ENCODE measurements around the gene LRP4. TPM values are rescaled to one million over a fixed set of nuclear protein-coding genes. Genes with fewer than 3 reads are reported as not detected.

The LRP4 gene
- total and polyA plus RNA-seq, 3 donors from 2014 or later: 4.9 to 8.1 (median 7.8) TPM

GRCh38 chr11:46949297-46949696 lies 30.9 kb upstream of the LRP4 start:
- H3K27ac ChIP-seq: no peak overlapping the region
- no peaks in the 10 kb centered on the region for H3K9me3 ChIP-seq
- intact Hi-C loops (cut with DNase I; ENCODE audit: low total_unique reads): no loop called here
- H3K4me1 ChIP-seq: no peaks in the 10 kb centered on the region
- 85 to 96% methylated on average over 1 of the region's 1 CpG for WGBS, 2 donors
- TF ChIP-seq POLR2A (IDR thresholded peaks at IDR 0.05): no peak
- TF ChIP-seq, protein P1, sequence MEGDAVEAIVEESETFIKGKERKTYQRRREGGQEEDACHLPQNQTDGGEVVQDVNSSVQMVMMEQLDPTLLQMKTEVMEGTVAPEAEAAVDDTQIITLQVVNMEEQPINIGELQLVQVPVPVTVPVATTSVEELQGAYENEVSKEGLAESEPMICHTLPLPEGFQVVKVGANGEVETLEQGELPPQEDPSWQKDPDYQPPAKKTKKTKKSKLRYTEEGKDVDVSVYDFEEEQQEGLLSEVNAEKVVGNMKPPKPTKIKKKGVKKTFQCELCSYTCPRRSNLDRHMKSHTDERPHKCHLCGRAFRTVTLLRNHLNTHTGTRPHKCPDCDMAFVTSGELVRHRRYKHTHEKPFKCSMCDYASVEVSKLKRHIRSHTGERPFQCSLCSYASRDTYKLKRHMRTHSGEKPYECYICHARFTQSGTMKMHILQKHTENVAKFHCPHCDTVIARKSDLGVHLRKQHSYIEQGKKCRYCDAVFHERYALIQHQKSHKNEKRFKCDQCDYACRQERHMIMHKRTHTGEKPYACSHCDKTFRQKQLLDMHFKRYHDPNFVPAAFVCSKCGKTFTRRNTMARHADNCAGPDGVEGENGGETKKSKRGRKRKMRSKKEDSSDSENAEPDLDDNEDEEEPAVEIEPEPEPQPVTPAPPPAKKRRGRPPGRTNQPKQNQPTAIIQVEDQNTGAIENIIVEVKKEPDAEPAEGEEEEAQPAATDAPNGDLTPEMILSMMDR (IDR thresholded peaks at IDR 0.05): no peak
- H3K27me3 ChIP-seq: no peaks in the 10 kb centered on the region
- DNase-seq: no peak
- no peak overlapping the region for H3K4me3 ChIP-seq
- no peaks in the 10 kb centered on the region for H3K36me3 ChIP-seq (ENCODE audit: low read depth, missing control alignments)

DNA sequence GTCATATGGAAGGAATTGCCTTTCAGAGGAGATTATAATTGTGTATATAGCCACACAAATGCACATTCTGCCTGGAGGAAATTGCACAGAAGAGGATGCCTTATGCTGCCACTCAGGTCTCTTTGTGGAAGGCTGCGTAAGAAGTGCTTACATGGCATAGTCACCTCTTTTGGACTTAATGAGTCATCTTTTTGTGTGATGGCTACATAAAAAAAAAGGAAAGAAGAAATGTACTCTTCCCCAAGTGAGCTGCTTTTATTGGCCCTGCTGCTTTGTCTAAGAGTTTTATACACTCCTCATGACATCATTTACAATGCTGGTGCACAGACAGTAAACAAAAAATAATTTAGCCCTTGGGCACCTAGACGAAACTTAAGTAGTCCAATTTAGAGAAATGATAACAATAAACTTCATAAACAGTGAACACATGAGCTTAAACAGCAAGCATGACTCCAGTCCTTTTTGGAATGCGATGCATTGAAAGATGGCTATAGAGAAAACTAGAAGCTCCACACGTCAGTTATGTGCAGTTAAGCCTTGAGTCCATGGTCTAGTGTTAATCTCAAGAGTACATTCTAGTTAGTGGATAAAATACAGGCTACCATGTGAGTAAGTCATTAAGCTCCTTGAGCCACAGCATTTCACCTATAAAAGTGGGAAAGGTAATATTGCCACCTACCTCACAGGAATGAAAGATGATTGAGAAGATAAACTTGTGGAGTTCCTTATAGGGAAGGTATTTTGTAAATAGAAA lies 30.2 kb upstream of the LRP4 start:
- intact Hi-C loops (cut with DNase I; ENCODE audit: low total_unique reads): no loop called here
- H3K27ac ChIP-seq: no peak overlapping the region
- H3K9me3 ChIP-seq: no peaks in the 10 kb centered on the region
- no peak overlapping the region for H3K4me3 ChIP-seq
- WGBS, 2 donors: 89 to 95% methylated on average over 4 of the region's 4 CpGs
- H3K27me3 ChIP-seq: no peaks in the 10 kb centered on the region
- H3K4me1 ChIP-seq: no peaks in the 10 kb centered on the region
- no peak for DNase-seq
- no peak for TF ChIP-seq POLR2A (IDR thresholded peaks at IDR 0.05)
- H3K36me3 ChIP-seq (ENCODE audit: low read depth, missing control alignments): no peaks in the 10 kb centered on the region

- DNase-seq: no peak
- Histone ChIP-seq H3K4me1 (no peaks in the 10 kb centered on the region), H3K4me3 (no peak overlapping the region), H3K36me3 (ENCODE audit: low read depth, missing control alignments) (no peaks in the 10 kb centered on the region), H3K9me3 (no peaks in the 10 kb centered on the region), H3K27ac (no peak overlapping the region), H3K27me3 (no peaks in the 10 kb centered on the region)
- TF ChIP-seq POLR2A (IDR thresholded peaks at IDR 0.05): no peak
- TF ChIP-seq, protein P1 (IDR thresholded peaks at IDR 0.05): no peak
- intact Hi-C loops (cut with DNase I; ENCODE audit: low total_unique reads): no loop called here
- 70 to 73% methylated on average over 3 of the region's 3 CpGs for WGBS, 2 donors
Observed at GRCh38 chr11:46947399-46948077, 29.2 kb upstream of the LRP4 start.

DNA sequence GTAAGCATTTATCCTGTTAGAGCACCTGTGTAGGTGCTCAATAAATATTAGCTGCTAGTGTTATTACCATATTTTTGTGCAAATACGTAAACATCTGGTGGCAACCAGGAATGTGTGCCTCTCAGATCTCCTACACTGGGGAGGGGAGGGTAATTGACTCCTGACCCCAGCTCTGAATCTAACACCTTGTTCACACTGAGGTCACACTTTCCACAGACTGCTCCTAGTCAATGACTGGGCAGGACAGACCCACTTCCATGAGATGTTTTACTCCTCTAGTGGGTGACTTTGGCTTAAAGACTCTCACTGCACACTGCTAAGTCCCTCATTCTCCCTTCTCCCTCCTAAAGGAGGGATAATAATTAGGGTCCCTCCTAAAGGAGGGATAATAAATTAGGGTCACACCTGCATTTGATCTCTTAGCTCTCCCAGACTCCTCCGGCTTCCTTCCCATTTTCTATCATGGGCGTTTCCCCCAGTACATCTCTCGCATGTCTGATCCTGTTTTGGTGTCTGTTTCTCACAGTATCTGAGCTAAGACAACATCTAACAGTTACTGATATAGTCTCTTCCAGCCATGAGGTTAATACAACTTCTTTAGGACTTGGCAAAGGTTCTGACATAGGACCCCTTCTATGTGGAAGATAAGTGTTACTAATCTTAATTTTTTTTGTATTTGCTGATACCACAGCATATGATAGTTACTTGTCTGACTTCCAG lies 26.2 kb upstream of the LRP4 start:
- no peak overlapping the region for H3K4me3 ChIP-seq
- no peak overlapping the region for H3K27ac ChIP-seq
- no peak for DNase-seq
- WGBS, 2 donors: 80 to 88% methylated on average over 4 of the region's 4 CpGs
- H3K27me3 ChIP-seq: no peaks in the 10 kb centered on the region
- no peaks in the 10 kb centered on the region for H3K4me1 ChIP-seq
- TF ChIP-seq, protein P1 (IDR thresholded peaks at IDR 0.05): no peak
- H3K36me3 ChIP-seq (ENCODE audit: low read depth, missing control alignments): no peaks in the 10 kb centered on the region
- intact Hi-C loops (cut with DNase I; ENCODE audit: low total_unique reads): no loop called here
- H3K9me3 ChIP-seq: no peaks in the 10 kb centered on the region

DNA sequence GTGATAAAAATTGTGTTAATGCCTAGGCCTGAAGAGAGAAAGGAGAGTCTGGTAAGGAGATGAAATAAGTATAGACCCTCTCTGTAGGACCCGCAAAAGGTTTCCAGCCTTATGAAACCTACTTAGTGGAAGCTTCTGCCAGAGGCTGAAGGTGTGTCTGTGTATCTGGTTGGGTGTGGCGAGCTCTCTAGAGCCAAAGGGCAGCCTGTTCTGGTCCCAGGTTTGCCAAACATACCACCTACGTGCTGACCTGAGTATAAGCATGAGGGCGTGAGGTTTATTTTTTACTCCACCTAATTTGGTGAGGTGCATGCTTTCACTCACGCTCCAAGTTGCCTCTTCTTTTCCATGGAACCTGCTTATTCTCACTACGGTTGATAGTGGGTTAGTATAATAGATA lies 23.8 kb upstream of the LRP4 start:
- DNase-seq: no peak
- no peak overlapping the region for H3K27ac ChIP-seq
- no peaks in the 10 kb centered on the region for H3K9me3 ChIP-seq
- 94 to 98% methylated on average over 6 of the region's 6 CpGs for WGBS, 2 donors
- H3K36me3 ChIP-seq (ENCODE audit: low read depth, missing control alignments): no peaks in the 10 kb centered on the region
- H3K4me3 ChIP-seq: no peak overlapping the region
- no peaks in the 10 kb centered on the region for H3K27me3 ChIP-seq
- peaks cover 2% of the 10 kb centered on the region for H3K4me1 ChIP-seq
- intact Hi-C loops (cut with DNase I; ENCODE audit: low total_unique reads): no loop called here
- TF ChIP-seq, protein P1 (IDR thresholded peaks at IDR 0.05): no peak
- no peak for TF ChIP-seq POLR2A (IDR thresholded peaks at IDR 0.05)

Data from testis (tissue), 3 donors.